Pancreas (tissue), 10 donors: ENCODE data around the gene APLNR. TPM values are rescaled to one million over a fixed set of nuclear protein-coding genes. Genes with fewer than 3 reads are reported as not detected.
A peak's percentile ranks its signal among the peaks of the same experiment; 100 is the strongest.
"Not testable (repeated sequence)": the region's sequence is repeated elsewhere in the genome, so short reads cannot be mapped to it uniquely, and the experiment has no call there.

Experiments
- ATAC-seq, 4 donors: fragments of 200-7000 bp; cut with Tn5 transposase; one replicate each; pipeline versions ENCODE4 v1.8.0 to v1.9.1; 2020; ENCODE audit warnings: mild to moderate bottlenecking in 4 of 4, moderate library complexity in 4 of 4
- DNase-seq, 6 donors: peaks; one replicate each; pipeline ENCODE4 v3.0.0-alpha.2; 2020
- FAIRE-seq: peaks from 2 replicates; lab custom pipeline; 2012; peaks lifted over from hg19 to GRCh38; lab: Jason Lieb, UNC
- H3K27ac ChIP-seq, 4 donors: fragments of 200-600 bp; sonication (generic); 1 replicate in 3 of 4; 2 replicates in 1 of 4; pipeline versions ENCODE4 v1.5.0 to v1.8.0; 2020
- H3K27me3 ChIP-seq, 4 donors: fragments of 200-600 bp; one replicate each; pipeline ENCODE4 v1.8.0; 2021
- H3K36me3 ChIP-seq, 3 donors: fragments of 200-600 bp; sonication (generic) in 1 of 3; one replicate each; pipeline versions ENCODE4 v1.5.0 to v1.8.0; 2020 to 2021
- H3K4me1 ChIP-seq, 3 donors: fragments of 200-600 bp; one replicate each; pipeline ENCODE4 v1.8.0; 2021
- H3K4me3 ChIP-seq, 4 donors: fragments of 200-600 bp; sonication (generic) in 2 of 4; one replicate each; pipeline versions ENCODE4 v1.5.0 to v1.8.0; 2020 to 2021
- H3K9me3 ChIP-seq, 4 donors: fragments of 200-600 bp; one replicate each; pipeline ENCODE4 v1.8.0; 2021
- CTCF ChIP-seq, 4 donors: fragments of 200-600 bp; sonication (generic) in 3 of 4; IDR thresholded peaks; one replicate each; pipeline versions ENCODE4 v1.5.0 to v1.8.0; 2021; ENCODE audit warnings: antibody characterized with exemption in 4 of 4
- WGBS, 2 donors: extraction: QIAGEN DNeasy Blood & Tissue Kit; methylation state at CpG; one replicate each; pipeline ENCODE4 v1.1.7; 2013; 5-methylcytosine and 5-hydroxymethylcytosine counted together
- intact Hi-C, 3 donors: fragments of 100-400 bp; cut with DNase I; formaldehyde crosslinking; loops; one replicate each; pipeline versions ENCODE4 v1.11.1 to v1.14.2; 2022
- polyA plus RNA-seq, 2 donors: library from polyadenylated mRNA; stranded (reverse); fragments of 200-250 nt; gene quantifications; one replicate each; pipeline ENCODE4 v1.2.3, GENCODE V29; 2013
- total RNA-seq, 6 donors: library from RNA; stranded (reverse); fragmentation: NEBNext Ultra II Directional in 4 of 6; extraction: Animal tissue kit (Norgen Biotek cat#: 25700) in 4 of 6; gene quantifications; one replicate each; pipeline versions ENCODE4 v1.2.1 to v1.2.4, GENCODE V29; 2021 to 2023
- donor health status: healthy with polysubstance abuse.
- donor health status: DM: no; HTN: no; CAD: no; lungs with moderate emphysema.
- donor health status: DM: no; HTN: no; CAD: no.
- donor health status: control.
- donor health status: control.
- donor health status: Bipolar disorder and iron deficiency.
- donor health status: DM: yes; HTN: yes; CAD: no.
- donor health status: DM: no; HTN: no; CAD: no.
- donor health status: DM: no; HTN: no; CAD: no.
- donor health status: DM: yes; HTN: yes; CAD: no.

Gene APLNR
- total RNA-seq (1 to 10 TPM in 4 of 6 donors, under 1 TPM in 2; 0.41 to 7.3 (median 1.7) TPM), polyA plus RNA-seq (1 to 10 TPM in 1 of 2 donors, under 1 TPM in 1; 0.19 to 1.2 TPM)

GRCh38 chr11:57237204-57237681, at the start of gene APLNR:
APLNR (minus strand) TSS chr11:57237250; CDS start chr11:57237004, 246 bp downstream.
- no peak for FAIRE-seq
- intact Hi-C loops = loop anchor here in 1 of 3 donors (10.0 kb wide), 1 partner anchor 102 kb away; no protein-coding TSS in a partner anchor
- H3K27me3 ChIP-seq = no peaks in the 10 kb centered on the region
- no peaks in the 10 kb centered on the region for H3K36me3 ChIP-seq
- no peak for ATAC-seq
- TF ChIP-seq CTCF (IDR thresholded peaks at IDR 0.05) = no peak
- 40 to 44% methylated on average over 6 of the region's 6 CpGs for WGBS, 2 donors
- no peaks in the 10 kb centered on the region for H3K4me1 ChIP-seq
- H3K4me3 ChIP-seq = peak within 1 kb of the TSS in 1 of 4 donors; percentile 6
- H3K27ac ChIP-seq = no peak within 1 kb of the TSS
- H3K9me3 ChIP-seq = no peaks in the 10 kb centered on the region
- DNase-seq = no peak

GRCh38 chr11:57283231-57283990, 46.4 kb upstream of the APLNR start:
- H3K27me3 ChIP-seq = no peaks in the 10 kb centered on the region
- no peak for FAIRE-seq
- WGBS, 2 donors = 89 to 95% methylated on average over 2 of the region's 2 CpGs
- ATAC-seq = no peak
- TF ChIP-seq CTCF (IDR thresholded peaks at IDR 0.05) = no peak
- H3K4me3 ChIP-seq = no peak overlapping the region
- no peak overlapping the region for H3K27ac ChIP-seq
- no peak for DNase-seq
- H3K36me3 ChIP-seq = no peaks in the 10 kb centered on the region
- intact Hi-C loops = no loop called here
- no peaks in the 10 kb centered on the region for H3K9me3 ChIP-seq
- no peaks in the 10 kb centered on the region for H3K4me1 ChIP-seq

- H3K36me3 ChIP-seq, FAIRE-seq, H3K4me1 ChIP-seq, H3K27me3 ChIP-seq, H3K9me3 ChIP-seq, H3K27ac ChIP-seq, ATAC-seq, DNase-seq, H3K4me3 ChIP-seq, intact Hi-C loops: not testable (repeated sequence)
- 77 to 89% methylated on average over 6 of the region's 6 CpGs for WGBS, 2 donors
Observed at GRCh38 chr11:57281546-57281945, 44.5 kb upstream of the APLNR start.

- Histone ChIP-seq H3K27me3 (no peaks in the 10 kb centered on the region), H3K27ac (no peak overlapping the region), H3K36me3 (no peaks in the 10 kb centered on the region), H3K4me3 (no peak overlapping the region), H3K4me1 (peaks cover 0 to 8% (median 0%) of the 10 kb centered on the region in 3 donors), H3K9me3 (no peaks in the 10 kb centered on the region)
- ATAC-seq = no peak
- TF ChIP-seq CTCF (IDR thresholded peaks at IDR 0.05) = no peak
- intact Hi-C loops = no loop called here
- DNase-seq = no peak
- 69 to 79% methylated on average over 5 of the region's 5 CpGs for WGBS, 2 donors
- FAIRE-seq = no peak
Observed at GRCh38 chr11:57279116-57279515, 42.1 kb upstream of the APLNR start.

- H3K27ac ChIP-seq = no peak overlapping the region
- H3K36me3 ChIP-seq = no peaks in the 10 kb centered on the region
- H3K4me3 ChIP-seq = no peak overlapping the region
- ATAC-seq (no peak), FAIRE-seq (no peak), DNase-seq (no peak)
- intact Hi-C loops = no loop called here
- H3K4me1 ChIP-seq = peaks cover 0 to 8% (median 0%) of the 10 kb centered on the region in 3 donors
- H3K9me3 ChIP-seq = no peaks in the 10 kb centered on the region
- 75 to 76% methylated on average over 7 of the region's 7 CpGs for WGBS, 2 donors
- TF ChIP-seq CTCF (IDR thresholded peaks at IDR 0.05) = no peak
- no peaks in the 10 kb centered on the region for H3K27me3 ChIP-seq
Observed at GRCh38 chr11:57278721-57279095, 41.7 kb upstream of the APLNR start.
